K562 (cell line): ENCODE results near the gene PTCRA. TPM values are rescaled to one million over a fixed set of nuclear protein-coding genes. Genes with fewer than 3 reads are reported as not detected.
A peak's percentile ranks its signal among the peaks of the same experiment; 100 is the strongest.
"Not testable (repeated sequence)": the region's sequence is repeated elsewhere in the genome, so short reads cannot be mapped to it uniquely, and the experiment has no call there.

Experiments used
- ATAC-seq: fragments of 200-7000 bp; cut with Tn5 transposase; 3 replicates; pipeline ENCODE4 v1.9.1; 2020; ENCODE audit warnings: moderate library complexity
- BruUV-seq: library from RNA; stranded (reverse); fragments of 400-500 nt; replicated peaks from 2 replicates; lab custom pipeline; 2021; lab: Mats Ljungman, UMichigan
- CTCF ChIA-PET: fragments of 300-600 bp; formaldehyde crosslinking; extraction: SDS; loops from one replicate; lab custom pipeline; 2021; ENCODE audit warnings: low intra/inter-chr PET ratio; lab: Yijun Ruan, JAX
- POLR2A ChIA-PET: fragments of 300-600, 350-650 bp; sonication (Branson Sonifier 250); formaldehyde crosslinking; extraction: SDS; loops from one replicate; lab custom pipeline; 2021; ENCODE audit warnings: antibody characterized with exemption, inconsistent platforms; lab: Yijun Ruan, JAX
- DNase-seq, 4 experiments: peaks; one replicate each; pipeline versions ENCODE4 v3.0.0 to v3.0.0-alpha.2; 2011 to 2018; ENCODE audit warnings: low spot score in 3 of 4, mixed read lengths in 3 of 4; ENCODE audit errors: extremely low read depth in 1 of 4
- FAIRE-seq: peaks from 2 replicates; lab custom pipeline; 2011; peaks lifted over from hg19 to GRCh38; lab: Jason Lieb, UNC
- H2AFZ ChIP-seq: 2 replicates; pipeline ENCODE4 v1.6.0; 2011; ENCODE audit warnings: low read depth, low read length, control low read depth, inconsistent platforms
- H3K27ac ChIP-seq: fragments of 200-600 bp; 3 replicates; pipeline ENCODE4 v1.8.0; 2011; ENCODE audit warnings: low read depth, mild to moderate bottlenecking, control low read depth, inconsistent platforms, low read length, moderate library complexity, mixed read lengths; ENCODE audit errors: extremely low read depth
- H3K27me3 ChIP-seq, 2 experiments: fragments of 300-600 bp in 1 of 2; 2 replicates in 1 of 2; 3 replicates in 1 of 2; pipeline versions ENCODE4 v1.6.0 to v1.8.0; 2011; ENCODE audit warnings: inconsistent platforms in 2 of 2, low read length in 2 of 2, mild to moderate bottlenecking in 1 of 2, mixed read lengths in 1 of 2, moderate library complexity in 1 of 2; ENCODE audit not compliant: control insufficient read depth in 2 of 2, insufficient read depth in 2 of 2
- H3K36me3 ChIP-seq: fragments of 300-600 bp; 3 replicates; pipeline ENCODE4 v1.8.0; 2011; ENCODE audit warnings: mild to moderate bottlenecking, low read length, inconsistent platforms; ENCODE audit not compliant: control insufficient read depth, insufficient read depth
- H3K4me1 ChIP-seq, 2 experiments: fragments of 200-600 bp in 1 of 2; replicated peaks in 1 of 2; 2 replicates in 1 of 2; 3 replicates in 1 of 2; pipeline versions ENCODE4 v1.5.1 to v1.8.0; 2011; ENCODE audit warnings: inconsistent platforms in 2 of 2, low read length in 2 of 2, mild to moderate bottlenecking in 1 of 2, mixed read lengths in 1 of 2, moderate library complexity in 1 of 2; ENCODE audit not compliant: control insufficient read depth in 2 of 2, insufficient read depth in 2 of 2
- H3K4me2 ChIP-seq: 2 replicates; pipeline ENCODE4 v1.6.1; 2011; ENCODE audit warnings: low read length, control low read depth, inconsistent platforms, mixed read lengths; ENCODE audit not compliant: insufficient read depth
- H3K4me3 ChIP-seq: fragments of 200-600 bp; sonication (generic), shearing (Covaris generic); 2 replicates; pipeline ENCODE4 v1.5.1; 2016; ENCODE audit warnings: control low read depth, inconsistent platforms
- H3K79me2 ChIP-seq: fragments of 200-600 bp; 3 replicates; pipeline ENCODE4 v1.8.0; 2011; ENCODE audit warnings: low read length, inconsistent platforms; ENCODE audit not compliant: control insufficient read depth, insufficient read depth
- H3K9ac ChIP-seq, 2 experiments: 2 replicates each; pipeline versions ENCODE4 v1.6.0 to v1.6.1; 2011; ENCODE audit warnings: low read depth in 2 of 2, low read length in 2 of 2, control low read depth in 1 of 2, inconsistent platforms in 1 of 2, mild to moderate bottlenecking in 1 of 2, mixed read lengths in 1 of 2; ENCODE audit not compliant: insufficient read depth in 1 of 2
- H3K9me1 ChIP-seq: one replicate; pipeline ENCODE4 v1.6.0; 2011; ENCODE audit warnings: inconsistent platforms, mild to moderate bottlenecking, low read length, moderate library complexity; ENCODE audit not compliant: control insufficient read depth, insufficient read depth
- H3K9me3 ChIP-seq: replicated peaks from 2 replicates; pipeline ENCODE4 v1.5.1; 2011; ENCODE audit warnings: low read depth, low read length, inconsistent platforms; ENCODE audit not compliant: control insufficient read depth, insufficient read depth
- H4K20me1 ChIP-seq: replicated peaks from 2 replicates; pipeline ENCODE4 v1.6.1; 2011; ENCODE audit warnings: low read length, inconsistent platforms, mixed read lengths; ENCODE audit not compliant: control insufficient read depth, insufficient read depth
- EGR1 ChIP-seq: fragments of 450-650 bp; conservative IDR thresholded peaks from 2 replicates; pipeline ENCODE4 v1.6.1; 2017; ENCODE audit warnings: mild to moderate bottlenecking
- NR3C1 ChIP-seq: sonication (generic); formaldehyde crosslinking; IDR thresholded peaks from 2 replicates; pipeline ENCODE4 v1.8.1; 2022; ENCODE audit warnings: missing genetic modification reagents
- RBM17 ChIP-seq: fragments of 200-400 bp; formaldehyde crosslinking; IDR thresholded peaks from 2 replicates; pipeline ENCODE4 v1.6.1; 2017; ENCODE audit warnings: low read depth, mild to moderate bottlenecking, low read length, borderline replicate concordance
- SAFB ChIP-seq: fragments of 200-400 bp; formaldehyde crosslinking; IDR thresholded peaks from 2 replicates; pipeline ENCODE4 v1.6.1; 2017; ENCODE audit warnings: low read depth, low read length, borderline replicate concordance
- ZNF695 ChIP-seq: fragments of 450-650 bp; formaldehyde crosslinking; IDR thresholded peaks from 2 replicates; pipeline ENCODE4 v1.4.0; 2020; ENCODE audit warnings: mild to moderate bottlenecking, moderate library complexity
- WGBS: fragments of 100-300 bp; shearing (Covaris generic); methylation state at CpG from one replicate; pipeline ENCODE4 v1.1.6; 2016; ENCODE audit warnings: low coverage, mixed read lengths; ENCODE audit not compliant: insufficient coverage; ENCODE audit errors: missing lambda C conversion rate; 5-methylcytosine and 5-hydroxymethylcytosine counted together
- in situ Hi-C: fragments of 300-500 bp; cut with MboI; formaldehyde crosslinking; loops from 4 replicates; pipeline ENCODE4 v1.15.0; 2018; ENCODE audit warnings: inconsistent platforms, mixed read lengths
- intact Hi-C: fragments of 100-400 bp; cut with micrococcal nuclease; formaldehyde crosslinking; loops from 2 replicates; pipeline ENCODE4 v1.14.2; 2022
- polyA plus RNA-seq, 8 experiments: library from polyadenylated mRNA; depleted of rRNA in 4 of 8; stranded (reverse) in 5 of 8; unstranded in 3 of 8; fragments of >200 nt; fragmentation: Nextera tagmentation in 2 of 8; fragmentation: Illumina TruSeq in 1 of 8; extraction: Ambion mirVana in 2 of 8; extraction: Trizol in 1 of 8; gene quantifications; 2 replicates each; pipeline versions ENCODE4 v1.2.1 to v1.2.3, GENCODE V29; 2011 to 2014; ENCODE audit warnings: inconsistent platforms in 1 of 8, missing spikeins in 1 of 8
- total RNA-seq, 7 experiments: library from RNA; depleted of rRNA in 6 of 7; stranded (reverse); fragments of >200 nt in 6 of 7; fragmentation: Illumina TruSeq in 2 of 7; extraction: Trizol in 2 of 7; gene quantifications; 2 replicates each; pipeline versions ENCODE4 v1.2.1 to v1.2.3, GENCODE V29; 2011 to 2021; ENCODE audit warnings: low replicate concordance in 1 of 7

PTCRA gene
- total and polyA plus RNA-seq, 9 of the 15 experiments (the other 6 are each of a cell fraction or from before 2014, with no cell fraction given) = 0.21 TPM; not detected in 8

GRCh38 chr6:42940493-42941045, 24.7 kb downstream of the PTCRA start:
- Histone ChIP-seq H4K20me1 (no peaks in the 10 kb centered on the region; the same call in 1 of the 2 replicates), H3K4me2 (no peak overlapping the region), H3K9me3 (no peaks in the 10 kb centered on the region), H3K9ac (peak overlapping the region in 1 of 2 experiments; percentile 4; a peak in 1 of 4 replicates), H3K4me1 (peaks cover 0 to 4% of the 10 kb centered on the region in 2 experiments; a peak in 1 of 5 replicates), H3K27ac (no peak overlapping the region), H3K4me3 (no peak overlapping the region), H3K9me1 (no peaks in the 10 kb centered on the region), H3K36me3 (peaks cover 50% of the 10 kb centered on the region; the same call in 2 of the 3 replicates), H3K27me3 (no peaks in the 10 kb centered on the region), H2AFZ (no peak overlapping the region), H3K79me2 (no peaks in the 10 kb centered on the region)
- DNase-seq (peak in 1 of 4 experiments; percentile 9), FAIRE-seq (no peak), ATAC-seq (no peak)
- POLR2A ChIA-PET = interaction anchor here (0.6 to 2.8 kb wide), 5 partner anchors 11 to 336 kb away, joined by 3 to 30 read pairs (median 3); partner anchors contain the start of genes CNPY3 and PPP2R5D
- TF ChIP-seq RBM17 = no peak
- no peak for TF ChIP-seq ZNF695
- TF ChIP-seq SAFB = no peak
- TF ChIP-seq NR3C1 = no peak
- no peak for TF ChIP-seq EGR1
- BruUV-seq = no TSS peak
- in situ Hi-C loops (no loop called here), intact Hi-C loops (no loop called here)
- CTCF ChIA-PET = no interaction called here
- WGBS = 89% methylated on average over 6 of the region's 6 CpGs

- not testable (repeated sequence) for H3K79me2 ChIP-seq
- peaks cover 42% of the 10 kb centered on the region; the same call in 2 of the 3 replicates for H3K36me3 ChIP-seq
These were observed 25.5 kb downstream of the PTCRA start for GRCh38 chr6:42941356-42941755.

More at GRCh38 chr6:42941356-42941755, 25.5 kb downstream of the PTCRA start:
- H2AFZ ChIP-seq, H3K4me2 ChIP-seq, H3K4me1 ChIP-seq, H3K4me3 ChIP-seq, ATAC-seq, BruUV-seq, H3K9me1 ChIP-seq, in situ Hi-C loops, DNase-seq, H3K27me3 ChIP-seq, H3K9me3 ChIP-seq, FAIRE-seq, intact Hi-C loops, H3K27ac ChIP-seq, H4K20me1 ChIP-seq, H3K9ac ChIP-seq, CTCF ChIA-PET: not testable (repeated sequence)
- POLR2A ChIA-PET = interaction anchor here (0.9 to 2.8 kb wide), 5 partner anchors 12 to 103 kb away, joined by 3 to 30 read pairs (median 4); partner anchors contain the start of genes CNPY3 and PPP2R5D
- 95% methylated on average over 5 of the region's 5 CpGs for WGBS
